ENCODE data around the gene THADA. TPM values are rescaled to one million over a fixed set of nuclear protein-coding genes. Genes with fewer than 3 reads are reported as not detected.

THADA gene
- polyA plus RNA-seq, 1 donor (not counting 4 experiments of a cell fraction or from before 2014, with no cell fraction given): 22.6 TPM

DNA sequence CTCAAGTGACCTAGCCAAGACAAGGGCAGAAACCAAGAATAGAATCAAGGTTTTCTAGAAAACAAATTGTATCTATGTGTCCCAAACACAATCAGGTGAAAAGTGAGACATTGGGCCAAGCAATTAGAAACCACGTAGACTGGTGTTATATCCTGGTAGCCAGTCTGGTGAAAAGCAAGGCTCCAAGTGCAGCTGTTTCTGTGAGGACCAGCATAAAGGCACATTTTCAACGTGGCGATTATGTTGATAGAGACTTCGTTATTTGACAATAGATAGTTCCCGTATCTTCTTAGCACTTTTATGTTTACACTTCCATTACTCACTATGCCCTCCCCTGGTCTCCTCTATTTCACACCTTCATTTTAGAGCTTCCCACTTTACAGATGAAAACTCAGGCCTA lies 266.2 kb downstream of the THADA start:
- no peak for FAIRE-seq
- Histone ChIP-seq H3K9me1 (ENCODE audit: control insufficient read depth, extremely low read depth, insufficient read depth, low read length) (no peaks in the 10 kb centered on the region), H2AFZ (ENCODE audit: control insufficient read depth, low read length) (no peak overlapping the region), H3K9me3 (ENCODE audit: control insufficient read depth, low read depth, low read length) (no peaks in the 10 kb centered on the region), H3K36me3 (ENCODE audit: control insufficient read depth in 2 of 2, extremely low read depth in 1 of 2, insufficient read depth in 2 of 2, low read length in 2 of 2) (peaks cover 0 to 4% of the 10 kb centered on the region in 2 experiments), H3K27ac (ENCODE audit: control insufficient read depth, insufficient read depth, low read length) (no peak overlapping the region), H4K20me1 (ENCODE audit: control insufficient read depth, extremely low read depth, insufficient read depth, low read length) (no peaks in the 10 kb centered on the region), H3K4me3 (ENCODE audit: control insufficient read depth in 2 of 3, extremely low read depth in 1 of 3, insufficient read depth in 2 of 3, low read depth in 1 of 3, low read length in 3 of 3) (no peak overlapping the region), H3K27me3 (ENCODE audit: control insufficient read depth, extremely low read depth, insufficient read depth, low read length) (no peaks in the 10 kb centered on the region), H3K9ac (ENCODE audit: control insufficient read depth, extremely low read depth, insufficient read depth, low read length) (no peak overlapping the region), H3K79me2 (ENCODE audit: control insufficient read depth, insufficient read depth, low read length) (no peaks in the 10 kb centered on the region), H3K4me2 (ENCODE audit: control insufficient read depth, extremely low read depth, insufficient read depth, low read depth, low read length) (no peak overlapping the region), H3K4me1 (ENCODE audit: control insufficient read depth, extremely low read depth, insufficient read depth, low read length) (peaks cover 15% of the 10 kb centered on the region)
- no peak for DNase-seq (ENCODE audit: low read depth, low spot score)
- no peak for TF ChIP-seq EZH2 (IDR thresholded peaks at IDR 0.05; ENCODE audit: low read length)
- TF ChIP-seq, protein P1, sequence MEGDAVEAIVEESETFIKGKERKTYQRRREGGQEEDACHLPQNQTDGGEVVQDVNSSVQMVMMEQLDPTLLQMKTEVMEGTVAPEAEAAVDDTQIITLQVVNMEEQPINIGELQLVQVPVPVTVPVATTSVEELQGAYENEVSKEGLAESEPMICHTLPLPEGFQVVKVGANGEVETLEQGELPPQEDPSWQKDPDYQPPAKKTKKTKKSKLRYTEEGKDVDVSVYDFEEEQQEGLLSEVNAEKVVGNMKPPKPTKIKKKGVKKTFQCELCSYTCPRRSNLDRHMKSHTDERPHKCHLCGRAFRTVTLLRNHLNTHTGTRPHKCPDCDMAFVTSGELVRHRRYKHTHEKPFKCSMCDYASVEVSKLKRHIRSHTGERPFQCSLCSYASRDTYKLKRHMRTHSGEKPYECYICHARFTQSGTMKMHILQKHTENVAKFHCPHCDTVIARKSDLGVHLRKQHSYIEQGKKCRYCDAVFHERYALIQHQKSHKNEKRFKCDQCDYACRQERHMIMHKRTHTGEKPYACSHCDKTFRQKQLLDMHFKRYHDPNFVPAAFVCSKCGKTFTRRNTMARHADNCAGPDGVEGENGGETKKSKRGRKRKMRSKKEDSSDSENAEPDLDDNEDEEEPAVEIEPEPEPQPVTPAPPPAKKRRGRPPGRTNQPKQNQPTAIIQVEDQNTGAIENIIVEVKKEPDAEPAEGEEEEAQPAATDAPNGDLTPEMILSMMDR (optimal IDR thresholded peaks at IDR 0.05 in 1 of 3, IDR thresholded peaks at IDR 0.05 in 1 of 3, conservative IDR thresholded peaks at IDR 0.05 in 1 of 3; ENCODE audit: extremely low read depth in 1 of 3, insufficient read depth in 2 of 3, low read length in 3 of 3): no peak
- dilution Hi-C loops (cut with MboI; ENCODE audit: extremely low pct_ligation_motif_present, low sequenced_read_pairs): no loop called here

DNA sequence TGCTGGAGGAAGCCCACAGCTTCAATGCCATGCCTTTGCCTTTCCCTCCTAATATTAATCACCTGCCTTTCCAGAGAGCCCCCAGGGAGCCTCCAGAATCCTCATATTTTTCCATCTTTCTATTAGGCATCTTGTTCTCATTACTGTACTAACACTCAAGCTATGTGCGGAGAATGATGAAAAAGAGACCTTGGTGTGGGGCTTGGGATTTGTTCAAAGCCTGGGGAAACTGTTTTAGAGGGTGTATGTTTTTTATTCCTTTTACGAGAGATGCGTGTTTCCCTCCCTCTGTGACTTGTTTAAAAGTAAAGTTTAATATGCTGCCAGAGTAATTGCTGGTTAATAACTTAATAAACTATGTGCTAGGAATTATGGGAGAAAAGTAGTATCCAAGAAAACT lies 267.0 kb downstream of the THADA start:
- Histone ChIP-seq H3K27ac (ENCODE audit: control insufficient read depth, insufficient read depth, low read length) (no peak overlapping the region), H3K36me3 (ENCODE audit: control insufficient read depth in 2 of 2, extremely low read depth in 1 of 2, insufficient read depth in 2 of 2, low read length in 2 of 2) (peaks cover 0 to 4% of the 10 kb centered on the region in 2 experiments), H3K4me3 (ENCODE audit: control insufficient read depth in 2 of 3, extremely low read depth in 1 of 3, insufficient read depth in 2 of 3, low read depth in 1 of 3, low read length in 3 of 3) (no peak overlapping the region), H2AFZ (ENCODE audit: control insufficient read depth, low read length) (no peak overlapping the region), H3K27me3 (ENCODE audit: control insufficient read depth, extremely low read depth, insufficient read depth, low read length) (no peaks in the 10 kb centered on the region), H3K9me3 (ENCODE audit: control insufficient read depth, low read depth, low read length) (no peaks in the 10 kb centered on the region), H3K9me1 (ENCODE audit: control insufficient read depth, extremely low read depth, insufficient read depth, low read length) (no peaks in the 10 kb centered on the region), H4K20me1 (ENCODE audit: control insufficient read depth, extremely low read depth, insufficient read depth, low read length) (no peaks in the 10 kb centered on the region), H3K79me2 (ENCODE audit: control insufficient read depth, insufficient read depth, low read length) (no peaks in the 10 kb centered on the region), H3K4me2 (ENCODE audit: control insufficient read depth, extremely low read depth, insufficient read depth, low read depth, low read length) (no peak overlapping the region), H3K9ac (ENCODE audit: control insufficient read depth, extremely low read depth, insufficient read depth, low read length) (no peak overlapping the region), H3K4me1 (ENCODE audit: control insufficient read depth, extremely low read depth, insufficient read depth, low read length) (peaks cover 12% of the 10 kb centered on the region)
- TF ChIP-seq, protein P1 (optimal IDR thresholded peaks at IDR 0.05 in 1 of 3, IDR thresholded peaks at IDR 0.05 in 1 of 3, conservative IDR thresholded peaks at IDR 0.05 in 1 of 3; ENCODE audit: extremely low read depth in 1 of 3, insufficient read depth in 2 of 3, low read length in 3 of 3): no peak
- no peak for TF ChIP-seq EZH2 (IDR thresholded peaks at IDR 0.05; ENCODE audit: low read length)
- dilution Hi-C loops (cut with MboI; ENCODE audit: extremely low pct_ligation_motif_present, low sequenced_read_pairs): no loop called here
- FAIRE-seq (no peak), DNase-seq (ENCODE audit: low read depth, low spot score) (no peak)

Data from keratinocyte (primary cell).